HepG2 (cell line): Measurements from ENCODE around the gene PPP1R9B. TPM values are rescaled to one million over a fixed set of nuclear protein-coding genes. Genes with fewer than 3 reads are reported as not detected.

Experiments used
- ARNT2 ChIP-seq: sonication (generic); formaldehyde crosslinking; IDR thresholded peaks from 2 replicates; pipeline ENCODE4 v1.8.0; 2022; ENCODE audit warnings: mild to moderate bottlenecking, low read depth, missing genetic modification reagents, moderate library complexity
- POGZ ChIP-seq: sonication (generic); formaldehyde crosslinking; IDR thresholded peaks from 2 replicates; pipeline ENCODE4 v1.4.0; 2020; ENCODE audit warnings: mild to moderate bottlenecking, missing genetic modification reagents
- RBAK ChIP-seq: sonication (generic); formaldehyde crosslinking; IDR thresholded peaks from 2 replicates; pipeline ENCODE4 v1.5.1; 2020; ENCODE audit warnings: mild to moderate bottlenecking, missing genetic modification reagents
- RXRB ChIP-seq: IDR thresholded peaks from 2 replicates; pipeline ENCODE4 v1.6.1; 2016; ENCODE audit warnings: borderline replicate concordance, missing genetic modification reagents, missing compliant biosample characterization
- XBP1 ChIP-seq: sonication (generic); formaldehyde crosslinking; IDR thresholded peaks from 2 replicates; pipeline ENCODE4 v1.5.0; 2020; ENCODE audit warnings: missing genetic modification reagents
- ZC3H4 ChIP-seq: sonication (generic); formaldehyde crosslinking; IDR thresholded peaks from 2 replicates; pipeline ENCODE4 v1.4.0; 2020; ENCODE audit warnings: missing genetic modification reagents, borderline replicate concordance
- ZKSCAN1 ChIP-seq: fragments of 150-350 bp; IDR thresholded peaks from 2 replicates; pipeline ENCODE4 v1.6.1; 2014; ENCODE audit warnings: low read length
- ZMYM3 ChIP-seq: sonication (generic); formaldehyde crosslinking; IDR thresholded peaks from 2 replicates; pipeline ENCODE4 v1.5.1; 2020; ENCODE audit warnings: mild to moderate bottlenecking, missing genetic modification reagents
- ZNF101 ChIP-seq: sonication (generic); formaldehyde crosslinking; IDR thresholded peaks from 2 replicates; pipeline ENCODE4 v1.4.0; 2020; ENCODE audit warnings: mild to moderate bottlenecking, low read depth, missing genetic modification reagents, borderline replicate concordance
- ZNF136 ChIP-seq: sonication (generic); formaldehyde crosslinking; IDR thresholded peaks from 2 replicates; pipeline ENCODE4 v1.8.1; 2022; ENCODE audit warnings: low read depth, mild to moderate bottlenecking, moderate library complexity, missing genetic modification reagents
- ZNF230 ChIP-seq: sonication (generic); formaldehyde crosslinking; IDR thresholded peaks from 2 replicates; pipeline ENCODE4 v1.4.0; 2020; ENCODE audit warnings: mild to moderate bottlenecking, missing genetic modification reagents
- ZNF253 ChIP-seq: sonication (generic); formaldehyde crosslinking; IDR thresholded peaks from 2 replicates; pipeline ENCODE4 v1.8.0; 2022; ENCODE audit warnings: mild to moderate bottlenecking, missing genetic modification reagents, borderline replicate concordance
- ZNF530 ChIP-seq: sonication (generic); formaldehyde crosslinking; IDR thresholded peaks from 2 replicates; pipeline ENCODE4 v1.5.0; 2020; ENCODE audit warnings: low read depth, mild to moderate bottlenecking, missing genetic modification reagents
- ZNF720 ChIP-seq: sonication (generic); formaldehyde crosslinking; IDR thresholded peaks from 2 replicates; pipeline ENCODE4 v1.4.0; 2020; ENCODE audit warnings: missing genetic modification reagents
- ZNF891 ChIP-seq: sonication (generic); formaldehyde crosslinking; IDR thresholded peaks from 2 replicates; pipeline ENCODE4 v1.5.0; 2020; ENCODE audit warnings: mild to moderate bottlenecking, missing genetic modification reagents
- polyA plus RNA-seq, 8 experiments: library from polyadenylated mRNA; depleted of rRNA in 3 of 8; stranded (reverse) in 7 of 8; unstranded in 1 of 8; fragments of >200 nt; fragmentation: Illumina TruSeq in 4 of 8; extraction: Trizol in 4 of 8; gene quantifications; 2 replicates each; pipeline versions ENCODE4 v1.2.1 to v1.2.3, GENCODE V29; 2011 to 2016; ENCODE audit warnings: low read depth in 4 of 8, missing spikeins in 1 of 8, mixed read lengths in 1 of 8; ENCODE audit not compliant: insufficient read depth in 1 of 8
- total RNA-seq, 5 experiments: library from RNA; depleted of rRNA; stranded (reverse); fragments of >200 nt; fragmentation: Illumina TruSeq; extraction: Trizol; gene quantifications; 2 replicates each; pipeline ENCODE4 v1.2.3, GENCODE V29; 2016; ENCODE audit warnings: low read depth in 1 of 5
- TF ChIP-seq, protein P1 (sequence below): sonication (generic); formaldehyde crosslinking; IDR thresholded peaks from 2 replicates; pipeline ENCODE4 v1.5.0; 2020; ENCODE audit warnings: mild to moderate bottlenecking, missing genetic modification reagents, borderline replicate concordance
- TF ChIP-seq, protein P2 (sequence below): sonication (generic); formaldehyde crosslinking; IDR thresholded peaks from 2 replicates; pipeline ENCODE4 v1.8.1; 2023; ENCODE audit warnings: mild to moderate bottlenecking, moderate library complexity, missing genetic modification reagents
- TF ChIP-seq, protein P3 (sequence below): sonication (generic); formaldehyde crosslinking; IDR thresholded peaks from 2 replicates; pipeline ENCODE4 v1.9.0; 2021; ENCODE audit warnings: missing genetic modification reagents, borderline replicate concordance
- TF ChIP-seq, protein P4 (sequence below): sonication (generic); formaldehyde crosslinking; IDR thresholded peaks from 2 replicates; pipeline ENCODE4 v1.4.0; 2020; ENCODE audit warnings: missing genetic modification reagents

PPP1R9B gene
- total and polyA plus RNA-seq, 2 of the 13 experiments (the other 11 are each of a cell fraction or from before 2014, with no cell fraction given), result 9.4 to 15.8 TPM

GRCh38 chr17:50177983-50178834 lies 27.7 kb upstream of the PPP1R9B start (continued):
- TF ChIP-seq ZNF253, result no peak
- TF ChIP-seq ZNF101 (CRISPR knock-in tag), result no peak
- peak; percentile 88 for TF ChIP-seq ZMYM3 (CRISPR knock-in tag)
- no peak for TF ChIP-seq XBP1 (CRISPR knock-in tag)
- TF ChIP-seq, protein P1, sequence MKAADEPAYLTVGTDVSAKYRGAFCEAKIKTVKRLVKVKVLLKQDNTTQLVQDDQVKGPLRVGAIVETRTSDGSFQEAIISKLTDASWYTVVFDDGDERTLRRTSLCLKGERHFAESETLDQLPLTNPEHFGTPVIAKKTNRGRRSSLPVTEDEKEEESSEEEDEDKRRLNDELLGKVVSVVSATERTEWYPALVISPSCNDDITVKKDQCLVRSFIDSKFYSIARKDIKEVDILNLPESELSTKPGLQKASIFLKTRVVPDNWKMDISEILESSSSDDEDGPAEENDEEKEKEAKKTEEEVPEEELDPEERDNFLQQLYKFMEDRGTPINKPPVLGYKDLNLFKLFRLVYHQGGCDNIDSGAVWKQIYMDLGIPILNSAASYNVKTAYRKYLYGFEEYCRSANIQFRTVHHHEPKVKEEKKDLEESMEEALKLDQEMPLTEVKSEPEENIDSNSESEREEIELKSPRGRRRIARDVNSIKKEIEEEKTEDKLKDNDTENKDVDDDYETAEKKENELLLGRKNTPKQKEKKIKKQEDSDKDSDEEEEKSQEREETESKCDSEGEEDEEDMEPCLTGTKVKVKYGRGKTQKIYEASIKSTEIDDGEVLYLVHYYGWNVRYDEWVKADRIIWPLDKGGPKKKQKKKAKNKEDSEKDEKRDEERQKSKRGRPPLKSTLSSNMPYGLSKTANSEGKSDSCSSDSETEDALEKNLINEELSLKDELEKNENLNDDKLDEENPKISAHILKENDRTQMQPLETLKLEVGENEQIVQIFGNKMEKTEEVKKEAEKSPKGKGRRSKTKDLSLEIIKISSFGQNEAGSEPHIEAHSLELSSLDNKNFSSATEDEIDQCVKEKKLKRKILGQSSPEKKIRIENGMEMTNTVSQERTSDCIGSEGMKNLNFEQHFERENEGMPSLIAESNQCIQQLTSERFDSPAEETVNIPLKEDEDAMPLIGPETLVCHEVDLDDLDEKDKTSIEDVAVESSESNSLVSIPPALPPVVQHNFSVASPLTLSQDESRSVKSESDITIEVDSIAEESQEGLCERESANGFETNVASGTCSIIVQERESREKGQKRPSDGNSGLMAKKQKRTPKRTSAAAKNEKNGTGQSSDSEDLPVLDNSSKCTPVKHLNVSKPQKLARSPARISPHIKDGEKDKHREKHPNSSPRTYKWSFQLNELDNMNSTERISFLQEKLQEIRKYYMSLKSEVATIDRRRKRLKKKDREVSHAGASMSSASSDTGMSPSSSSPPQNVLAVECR (CRISPR knock-in tag), result peak; percentile 73; the same call in 1 of the 2 replicates
- TF ChIP-seq RBAK (CRISPR knock-in tag), result no peak
- TF ChIP-seq, protein P2, sequence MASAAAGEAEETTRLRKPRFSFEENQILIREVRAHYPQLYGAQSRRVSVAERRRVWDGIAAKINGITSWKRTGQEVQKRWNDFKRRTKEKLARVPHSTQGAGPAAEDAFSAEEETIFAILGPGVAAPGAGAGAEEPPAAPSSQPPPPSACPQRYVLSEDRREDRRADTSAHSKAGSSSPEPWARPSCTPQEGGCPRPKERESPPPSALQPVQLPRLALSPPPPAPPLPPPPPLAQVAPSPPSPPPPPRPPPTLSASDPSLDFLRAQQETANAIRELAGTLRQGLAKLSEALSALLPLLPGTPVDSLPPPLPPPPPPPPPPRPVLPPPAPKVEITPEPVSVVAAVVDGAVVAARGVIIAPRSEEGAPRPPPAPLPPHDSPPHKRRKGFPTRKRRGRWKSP (CRISPR knock-in tag), result peak; percentile 83
- TF ChIP-seq ZC3H4 (CRISPR knock-in tag), result no peak
- TF ChIP-seq, protein P3, sequence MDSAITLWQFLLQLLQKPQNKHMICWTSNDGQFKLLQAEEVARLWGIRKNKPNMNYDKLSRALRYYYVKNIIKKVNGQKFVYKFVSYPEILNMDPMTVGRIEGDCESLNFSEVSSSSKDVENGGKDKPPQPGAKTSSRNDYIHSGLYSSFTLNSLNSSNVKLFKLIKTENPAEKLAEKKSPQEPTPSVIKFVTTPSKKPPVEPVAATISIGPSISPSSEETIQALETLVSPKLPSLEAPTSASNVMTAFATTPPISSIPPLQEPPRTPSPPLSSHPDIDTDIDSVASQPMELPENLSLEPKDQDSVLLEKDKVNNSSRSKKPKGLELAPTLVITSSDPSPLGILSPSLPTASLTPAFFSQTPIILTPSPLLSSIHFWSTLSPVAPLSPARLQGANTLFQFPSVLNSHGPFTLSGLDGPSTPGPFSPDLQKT, result no peak
- TF ChIP-seq ZNF891 (CRISPR knock-in tag), result no peak
- TF ChIP-seq ZNF136 (CRISPR knock-in tag), result no peak; the same call in 1 of the 2 replicates
- no peak for TF ChIP-seq ZNF530
- no peak for TF ChIP-seq ARNT2 (CRISPR knock-in tag)
- no peak; the same call in none of the 2 replicates for TF ChIP-seq ZNF720 (CRISPR knock-in tag)
- TF ChIP-seq, protein P4, sequence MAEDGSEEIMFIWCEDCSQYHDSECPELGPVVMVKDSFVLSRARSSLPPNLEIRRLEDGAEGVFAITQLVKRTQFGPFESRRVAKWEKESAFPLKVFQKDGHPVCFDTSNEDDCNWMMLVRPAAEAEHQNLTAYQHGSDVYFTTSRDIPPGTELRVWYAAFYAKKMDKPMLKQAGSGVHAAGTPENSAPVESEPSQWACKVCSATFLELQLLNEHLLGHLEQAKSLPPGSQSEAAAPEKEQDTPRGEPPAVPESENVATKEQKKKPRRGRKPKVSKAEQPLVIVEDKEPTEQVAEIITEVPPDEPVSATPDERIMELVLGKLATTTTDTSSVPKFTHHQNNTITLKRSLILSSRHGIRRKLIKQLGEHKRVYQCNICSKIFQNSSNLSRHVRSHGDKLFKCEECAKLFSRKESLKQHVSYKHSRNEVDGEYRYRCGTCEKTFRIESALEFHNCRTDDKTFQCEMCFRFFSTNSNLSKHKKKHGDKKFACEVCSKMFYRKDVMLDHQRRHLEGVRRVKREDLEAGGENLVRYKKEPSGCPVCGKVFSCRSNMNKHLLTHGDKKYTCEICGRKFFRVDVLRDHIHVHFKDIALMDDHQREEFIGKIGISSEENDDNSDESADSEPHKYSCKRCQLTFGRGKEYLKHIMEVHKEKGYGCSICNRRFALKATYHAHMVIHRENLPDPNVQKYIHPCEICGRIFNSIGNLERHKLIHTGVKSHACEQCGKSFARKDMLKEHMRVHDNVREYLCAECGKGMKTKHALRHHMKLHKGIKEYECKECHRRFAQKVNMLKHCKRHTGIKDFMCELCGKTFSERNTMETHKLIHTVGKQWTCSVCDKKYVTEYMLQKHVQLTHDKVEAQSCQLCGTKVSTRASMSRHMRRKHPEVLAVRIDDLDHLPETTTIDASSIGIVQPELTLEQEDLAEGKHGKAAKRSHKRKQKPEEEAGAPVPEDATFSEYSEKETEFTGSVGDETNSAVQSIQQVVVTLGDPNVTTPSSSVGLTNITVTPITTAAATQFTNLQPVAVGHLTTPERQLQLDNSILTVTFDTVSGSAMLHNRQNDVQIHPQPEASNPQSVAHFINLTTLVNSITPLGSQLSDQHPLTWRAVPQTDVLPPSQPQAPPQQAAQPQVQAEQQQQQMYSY, result no peak
- TF ChIP-seq RXRB (CRISPR knock-in tag), result peak; percentile 50; the same call in 1 of the 2 replicates
- TF ChIP-seq ZNF230, result no peak
- no peak for TF ChIP-seq ZKSCAN1
- TF ChIP-seq POGZ, result no peak
